HL-60 (cell line): ENCODE measurements around the gene BABAM2.

Experiments used
- DNase-seq, 2 experiments: peaks; one replicate each; pipeline ENCODE4 v3.0.0-alpha.2; 2010 to 2020; ENCODE audit warnings: low read depth in 1 of 2, low spot score in 1 of 2
- H3K27ac ChIP-seq: fragments of 250-450 bp; sonication (Bioruptor Pico); replicated peaks from 2 replicates; pipeline ENCODE4 v1.5.1; 2020; ENCODE audit warnings: mild to moderate bottlenecking, moderate library complexity
- H3K27me3 ChIP-seq: fragments of 250-450 bp; sonication (Bioruptor Pico); 2 replicates; pipeline ENCODE4 v1.5.1; 2021; ENCODE audit warnings: mild to moderate bottlenecking, moderate library complexity; ENCODE audit not compliant: insufficient read depth, poor library complexity, severe bottlenecking
- H3K4me3 ChIP-seq: replicated peaks from 2 replicates; pipeline ENCODE4 v1.5.1; 2011; ENCODE audit warnings: mild to moderate bottlenecking, control low read depth, low read length; ENCODE audit not compliant: insufficient read depth
- CTCF ChIP-seq: IDR thresholded peaks from one replicate; pipeline ENCODE4 v1.5.1; 2011; ENCODE audit warnings: low read length, control low read depth, inconsistent platforms; ENCODE audit not compliant: insufficient read depth
- GABPA ChIP-seq: IDR thresholded peaks from 2 replicates; pipeline ENCODE4 v1.6.1; 2012; ENCODE audit warnings: low read depth
- POLR2AphosphoS5 ChIP-seq: IDR thresholded peaks from 2 replicates; pipeline ENCODE4 v1.6.1; 2012; ENCODE audit warnings: low read depth
- REST ChIP-seq: IDR thresholded peaks from 2 replicates; pipeline ENCODE4 v1.6.1; 2012; ENCODE audit warnings: low read depth; ENCODE audit not compliant: insufficient replicate concordance
- SPI1 ChIP-seq: IDR thresholded peaks from 2 replicates; pipeline ENCODE4 v1.6.1; 2012; ENCODE audit warnings: low read depth, mild to moderate bottlenecking, borderline replicate concordance
- long read RNA-seq: library from polyadenylated mRNA; unstranded; transcript quantifications from one replicate; pipeline ENCODE4 v2.0.0, GENCODE V29; 2020

Gene BABAM2
- long read RNA-seq, transcript BABAM2-204 (12 exons, 1,657 nt), result major isoform, 147 of 203 reads
- long read RNA-seq, transcript BABAM2-203 (13 exons, 1,686 nt), result minor isoform, 8 of 203 reads
- long read RNA-seq, transcript BABAM2-201 (13 exons, 1,681 nt), result minor isoform, 9 of 203 reads
- long read RNA-seq, partial matches to known transcripts, result 4 of 203 reads
- long read RNA-seq, other reads (novel, unspliced or antisense), result 28 of 203 reads

- Histone ChIP-seq H3K4me3 (peak within 1 kb of the TSS; percentile 76), H3K27ac (peak within 1 kb of the TSS; percentile 96), H3K27me3 (no peaks in the 10 kb centered on the region)
- peak; percentile 79 to 87 for DNase-seq
- TF ChIP-seq GABPA (no peak), SPI1 (peak; percentile 60; the same call in 1 of the 2 replicates), POLR2AphosphoS5 (peak; percentile 79; the same call in 1 of the 2 replicates), REST (peak; percentile 61), CTCF (no peak)
These were observed at the start of gene BABAM2, which contains the start of gene RBKS for GRCh38 chr2:27890146-27890923. Gene BABAM2 (plus strand): TSS chr2:27890729. CDS start chr2:27894557, 3,828 bp downstream. Gene RBKS (minus strand): TSS chr2:27890387. CDS start chr2:27890345, 42 bp downstream.

- no peak overlapping the region for H3K4me3 ChIP-seq
- H3K27ac ChIP-seq, result no peak overlapping the region
- no peaks in the 10 kb centered on the region for H3K27me3 ChIP-seq
- no peak for DNase-seq
- TF ChIP-seq REST, result no peak
These were observed 47.6 kb upstream of the BABAM2 start for GRCh38 chr2:27842894-27843293.

- H3K27me3 ChIP-seq, result no peaks in the 10 kb centered on the region
- DNase-seq, result no peak
- no peak overlapping the region for H3K27ac ChIP-seq
- no peak overlapping the region for H3K4me3 ChIP-seq
- TF ChIP-seq POLR2AphosphoS5 (no peak), SPI1 (no peak), GABPA (no peak), CTCF (no peak), REST (no peak)
These were observed 46.5 kb upstream of the BABAM2 start for GRCh38 chr2:27843992-27844391.
